DMS153 treated with DMSO at 0.1 percent for 48 hours (cell line): Measurements from ENCODE around the gene CMTM8.

ENCODE experiments used
- DNase-seq: peaks from one replicate; lab custom pipeline; 2025; ENCODE audit not compliant: unreplicated experiment; lab: John Stamatoyannopoulos, UW

Gene CMTM8

GRCh38 chr3:32305361-32305876 lies 66.9 kb downstream of the CMTM8 start:
- DNase-seq = no peak

GRCh38 chr3:32306072-32306471 lies 67.6 kb downstream of the CMTM8 start:
- no peak for DNase-seq

GRCh38 chr3:32307591-32307990 lies 69.1 kb downstream of the CMTM8 start:
- no peak for DNase-seq

- no peak for DNase-seq
Measured at GRCh38 chr3:32308378-32308777, 69.9 kb downstream of the CMTM8 start.

GRCh38 chr3:32309654-32310242 lies 71.3 kb downstream of the CMTM8 start:
- DNase-seq = no peak

GRCh38 chr3:32310336-32310735 lies 71.9 kb downstream of the CMTM8 start:
- DNase-seq = peak; percentile 5

- no peak for DNase-seq
Measured at GRCh38 chr3:32310918-32311839, 72.7 kb downstream of the CMTM8 start.

- DNase-seq = no peak
Measured at GRCh38 chr3:32312251-32312650, 73.8 kb downstream of the CMTM8 start.

- no peak for DNase-seq
Measured at GRCh38 chr3:32313169-32313568, 74.7 kb downstream of the CMTM8 start.

GRCh38 chr3:32313723-32314473 lies 75.4 kb downstream of the CMTM8 start:
- no peak for DNase-seq

GRCh38 chr3:32315441-32315840 lies 77.0 kb downstream of the CMTM8 start:
- no peak for DNase-seq

GRCh38 chr3:32316319-32316718 lies 77.8 kb downstream of the CMTM8 start:
- DNase-seq = no peak

- DNase-seq = no peak
Measured at GRCh38 chr3:32316976-32317375, 78.5 kb downstream of the CMTM8 start.

- DNase-seq = no peak
Measured at GRCh38 chr3:32319607-32320006, 81.1 kb downstream of the CMTM8 start.

GRCh38 chr3:32320080-32320479 lies 81.6 kb downstream of the CMTM8 start:
- no peak for DNase-seq

GRCh38 chr3:32321095-32321790 lies 82.8 kb downstream of the CMTM8 start:
- DNase-seq = no peak

GRCh38 chr3:32322311-32322710 lies 83.8 kb downstream of the CMTM8 start:
- no peak for DNase-seq

- no peak for DNase-seq
Measured at GRCh38 chr3:32323604-32324003, 85.1 kb downstream of the CMTM8 start.

GRCh38 chr3:32325201-32325600 lies 86.7 kb downstream of the CMTM8 start:
- no peak for DNase-seq

- no peak for DNase-seq
Measured at GRCh38 chr3:32325927-32326326, 87.4 kb downstream of the CMTM8 start.

GRCh38 chr3:32326795-32327194 lies 88.3 kb downstream of the CMTM8 start:
- no peak for DNase-seq
